ENCODE results near the gene ADPRM. TPM values are rescaled to one million over a fixed set of nuclear protein-coding genes. Genes with fewer than 3 reads are reported as not detected.
A peak's percentile ranks its signal among the peaks of the same experiment; 100 is the strongest.

The ADPRM gene
- 5.0 and 5.6 TPM in 2 replicates for polyA plus RNA-seq (2013)

GRCh38 chr17:10697092-10698081 is at the start of gene ADPRM, which contains the start of gene SCO1:
Gene ADPRM, plus strand, starts transcription at chr17:10697594. Its CDS starts 7,333 bp downstream, at chr17:10704927.
Gene SCO1, minus strand, starts transcription at chr17:10697533. Its CDS starts 26 bp downstream, at chr17:10697507.
- Histone ChIP-seq H3K36me3 (ENCODE audit: control insufficient read depth in 1 of 2, insufficient read depth in 2 of 2, low read length in 2 of 2) (peaks cover 5 to 13% of the 10 kb centered on the region in 2 experiments), H3K4me1 (ENCODE audit: control insufficient read depth in 1 of 2, insufficient read depth in 2 of 2, low read length in 2 of 2) (peaks cover 0 to 2% of the 10 kb centered on the region in 2 experiments), H3K14ac (ENCODE audit: low read length) (peak within 1 kb of the TSS; percentile 99), H4K8ac (ENCODE audit: low read depth, low read length) (peak within 1 kb of the TSS; percentile 98), H3K27me3 (ENCODE audit: insufficient read depth, low read length) (no peaks in the 10 kb centered on the region), H2BK5ac (ENCODE audit: low read depth, low read length, poor library complexity) (peak within 1 kb of the TSS; percentile 95), H4K12ac (ENCODE audit: low read depth, low read length) (peak within 1 kb of the TSS; percentile 95), H2BK12ac (ENCODE audit: low read length) (peak within 1 kb of the TSS; percentile 52), H3K79me1 (ENCODE audit: low read length) (peaks cover 9% of the 10 kb centered on the region), H3K4me2 (ENCODE audit: low read length) (peak within 1 kb of the TSS; percentile 78), H3K23ac (ENCODE audit: low read length) (no peak within 1 kb of the TSS), H3K27ac (ENCODE audit: low read depth, low read length) (peak within 1 kb of the TSS; percentile 99), H3K79me2 (ENCODE audit: control insufficient read depth, insufficient read depth, low read length, poor library complexity) (peaks cover 9% of the 10 kb centered on the region), H2BK120ac (ENCODE audit: insufficient read depth, low read length, poor library complexity) (peak within 1 kb of the TSS; percentile 93), H2AFZ (ENCODE audit: insufficient read depth, low read length, poor library complexity) (peak within 1 kb of the TSS; percentile 98), H3K18ac (ENCODE audit: low read length) (peak within 1 kb of the TSS; percentile 97), H4K91ac (ENCODE audit: low read depth, low read length) (peak within 1 kb of the TSS; percentile 96), H3K9me3 (ENCODE audit: insufficient read depth, low read depth, low read length) (no peaks in the 10 kb centered on the region), H3K4ac (ENCODE audit: low read depth, low read length) (peak within 1 kb of the TSS; percentile 97), H3K9ac (ENCODE audit: low read length) (peak within 1 kb of the TSS; percentile 97), H3K4me3 (ENCODE audit: low read depth, low read length) (peak within 1 kb of the TSS; percentile 99), H2AK5ac (ENCODE audit: low read length) (peak within 1 kb of the TSS; percentile 66)
- DNase-seq, result peak; percentile 96 to 99
- WGBS (ENCODE audit: extremely low coverage, insufficient coverage, insufficient read length), result no CpG with 5 or more reads among the region's 84 CpGs

- Histone ChIP-seq H3K18ac (ENCODE audit: low read length) (no peak overlapping the region), H4K91ac (ENCODE audit: low read depth, low read length) (no peak overlapping the region), H3K27ac (ENCODE audit: low read depth, low read length) (no peak overlapping the region), H3K4me2 (ENCODE audit: low read length) (no peak overlapping the region), H3K9me3 (ENCODE audit: insufficient read depth, low read depth, low read length) (no peaks in the 10 kb centered on the region), H2AK5ac (ENCODE audit: low read length) (no peak overlapping the region), H4K12ac (ENCODE audit: low read depth, low read length) (no peak overlapping the region), H3K9ac (ENCODE audit: low read length) (no peak overlapping the region), H3K79me1 (ENCODE audit: low read length) (no peaks in the 10 kb centered on the region), H3K4ac (ENCODE audit: low read depth, low read length) (no peak overlapping the region), H3K4me3 (ENCODE audit: low read depth, low read length) (no peak overlapping the region), H3K36me3 (ENCODE audit: control insufficient read depth in 1 of 2, insufficient read depth in 2 of 2, low read length in 2 of 2) (peaks cover 2 to 3% of the 10 kb centered on the region in 2 experiments), H4K8ac (ENCODE audit: low read depth, low read length) (no peak overlapping the region), H3K27me3 (ENCODE audit: insufficient read depth, low read length) (no peaks in the 10 kb centered on the region), H3K14ac (ENCODE audit: low read length) (no peak overlapping the region), H3K4me1 (ENCODE audit: control insufficient read depth in 1 of 2, insufficient read depth in 2 of 2, low read length in 2 of 2) (no peaks in the 10 kb centered on the region), H3K79me2 (ENCODE audit: control insufficient read depth, insufficient read depth, low read length, poor library complexity) (no peaks in the 10 kb centered on the region), H2BK5ac (ENCODE audit: low read depth, low read length, poor library complexity) (no peak overlapping the region), H2BK120ac (ENCODE audit: insufficient read depth, low read length, poor library complexity) (no peak overlapping the region), H2AFZ (ENCODE audit: insufficient read depth, low read length, poor library complexity) (no peak overlapping the region), H2BK12ac (ENCODE audit: low read length) (no peak overlapping the region), H3K23ac (ENCODE audit: low read length) (no peak overlapping the region)
- no peak for DNase-seq
- WGBS (ENCODE audit: extremely low coverage, insufficient coverage, insufficient read length), result no CpG with 5 or more reads among the region's 5 CpGs
Measured at GRCh38 chr17:10648381-10648780, 49.0 kb upstream of the ADPRM start.

- H3K27ac ChIP-seq (ENCODE audit: low read depth, low read length), result no peak overlapping the region
- DNase-seq, result no peak
Measured at GRCh38 chr17:10648956-10649355, 48.4 kb upstream of the ADPRM start.

GRCh38 chr17:10649602-10650001 is 47.8 kb upstream of the ADPRM start:
- H4K91ac ChIP-seq (ENCODE audit: low read depth, low read length), result no peak overlapping the region
- H3K4me1 ChIP-seq (ENCODE audit: control insufficient read depth in 1 of 2, insufficient read depth in 2 of 2, low read length in 2 of 2), result no peaks in the 10 kb centered on the region
- H3K4me2 ChIP-seq (ENCODE audit: low read length), result no peak overlapping the region
- no peak overlapping the region for H2BK120ac ChIP-seq (ENCODE audit: insufficient read depth, low read length, poor library complexity)
- no peak overlapping the region for H3K14ac ChIP-seq (ENCODE audit: low read length)
- H4K12ac ChIP-seq (ENCODE audit: low read depth, low read length), result no peak overlapping the region
- H3K79me2 ChIP-seq (ENCODE audit: control insufficient read depth, insufficient read depth, low read length, poor library complexity), result no peaks in the 10 kb centered on the region
- no peak overlapping the region for H2AFZ ChIP-seq (ENCODE audit: insufficient read depth, low read length, poor library complexity)
- no peak overlapping the region for H3K27ac ChIP-seq (ENCODE audit: low read depth, low read length)
- no peaks in the 10 kb centered on the region for H3K27me3 ChIP-seq (ENCODE audit: insufficient read depth, low read length)
- H2AK5ac ChIP-seq (ENCODE audit: low read length), result no peak overlapping the region
- no peak overlapping the region for H3K4ac ChIP-seq (ENCODE audit: low read depth, low read length)
- no peak overlapping the region for H2BK5ac ChIP-seq (ENCODE audit: low read depth, low read length, poor library complexity)
- H4K8ac ChIP-seq (ENCODE audit: low read depth, low read length), result no peak overlapping the region
- no peak overlapping the region for H3K23ac ChIP-seq (ENCODE audit: low read length)
- H2BK12ac ChIP-seq (ENCODE audit: low read length), result no peak overlapping the region
- H3K9me3 ChIP-seq (ENCODE audit: insufficient read depth, low read depth, low read length), result no peaks in the 10 kb centered on the region
- no peak overlapping the region for H3K4me3 ChIP-seq (ENCODE audit: low read depth, low read length)
- peaks cover 2 to 3% of the 10 kb centered on the region in 2 experiments for H3K36me3 ChIP-seq (ENCODE audit: control insufficient read depth in 1 of 2, insufficient read depth in 2 of 2, low read length in 2 of 2)
- no peaks in the 10 kb centered on the region for H3K79me1 ChIP-seq (ENCODE audit: low read length)
- DNase-seq, result no peak
- H3K9ac ChIP-seq (ENCODE audit: low read length), result no peak overlapping the region
- H3K18ac ChIP-seq (ENCODE audit: low read length), result no peak overlapping the region
- no CpG with 5 or more reads among the region's 5 CpGs for WGBS (ENCODE audit: extremely low coverage, insufficient coverage, insufficient read length)

More at GRCh38 chr17:10648956-10649355, 48.4 kb upstream of the ADPRM start:
- no peak overlapping the region for H4K91ac ChIP-seq (ENCODE audit: low read depth, low read length)
- no peak overlapping the region for H4K12ac ChIP-seq (ENCODE audit: low read depth, low read length)
- H2BK12ac ChIP-seq (ENCODE audit: low read length), result no peak overlapping the region
- H3K4me1 ChIP-seq (ENCODE audit: control insufficient read depth in 1 of 2, insufficient read depth in 2 of 2, low read length in 2 of 2), result no peaks in the 10 kb centered on the region
- no peaks in the 10 kb centered on the region for H3K9me3 ChIP-seq (ENCODE audit: insufficient read depth, low read depth, low read length)
- H3K36me3 ChIP-seq (ENCODE audit: control insufficient read depth in 1 of 2, insufficient read depth in 2 of 2, low read length in 2 of 2), result peaks cover 2 to 3% of the 10 kb centered on the region in 2 experiments
- no peak overlapping the region for H2AK5ac ChIP-seq (ENCODE audit: low read length)
- H2BK120ac ChIP-seq (ENCODE audit: insufficient read depth, low read length, poor library complexity), result no peak overlapping the region
- H3K79me1 ChIP-seq (ENCODE audit: low read length), result no peaks in the 10 kb centered on the region
- no peak overlapping the region for H3K14ac ChIP-seq (ENCODE audit: low read length)
- H3K23ac ChIP-seq (ENCODE audit: low read length), result no peak overlapping the region
- no peak overlapping the region for H3K4ac ChIP-seq (ENCODE audit: low read depth, low read length)
- no CpG with 5 or more reads among the region's 3 CpGs for WGBS (ENCODE audit: extremely low coverage, insufficient coverage, insufficient read length)
- no peak overlapping the region for H2BK5ac ChIP-seq (ENCODE audit: low read depth, low read length, poor library complexity)
- no peaks in the 10 kb centered on the region for H3K79me2 ChIP-seq (ENCODE audit: control insufficient read depth, insufficient read depth, low read length, poor library complexity)
- H3K27me3 ChIP-seq (ENCODE audit: insufficient read depth, low read length), result no peaks in the 10 kb centered on the region
- H3K18ac ChIP-seq (ENCODE audit: low read length), result no peak overlapping the region
- no peak overlapping the region for H4K8ac ChIP-seq (ENCODE audit: low read depth, low read length)
- no peak overlapping the region for H2AFZ ChIP-seq (ENCODE audit: insufficient read depth, low read length, poor library complexity)
- no peak overlapping the region for H3K9ac ChIP-seq (ENCODE audit: low read length)
- no peak overlapping the region for H3K4me3 ChIP-seq (ENCODE audit: low read depth, low read length)
- H3K4me2 ChIP-seq (ENCODE audit: low read length), result no peak overlapping the region

Measured in trophoblast cell (in vitro differentiated cells and primary cell).